SIG-M5 (cell line): Measurements from ENCODE around the gene FRMD6.
"Not testable (repeated sequence)": the region's sequence is repeated elsewhere in the genome, so short reads cannot be mapped to it uniquely, and the experiment has no call there.

ENCODE experiments used
- DNase-seq: peaks from one replicate; lab custom pipeline; 2025; lab: John Stamatoyannopoulos, UW

FRMD6 gene

GRCh38 chr14:51630987-51631386 is 20.7 kb upstream of the FRMD6 start:
- no peak for DNase-seq

GRCh38 chr14:51633298-51633697 is 18.4 kb upstream of the FRMD6 start:
- DNase-seq = not testable (repeated sequence)

- no peak for DNase-seq
Measured at GRCh38 chr14:51636109-51636508, 15.6 kb upstream of the FRMD6 start.

- no peak for DNase-seq
Measured at GRCh38 chr14:51638071-51638944, 13.4 kb upstream of the FRMD6 start.

- DNase-seq = no peak
Measured at GRCh38 chr14:51639668-51640316, 11.9 kb upstream of the FRMD6 start.

GRCh38 chr14:51643140-51643539 is 8.6 kb upstream of the FRMD6 start:
- no peak for DNase-seq

GRCh38 chr14:51644217-51644933 is 7.3 kb upstream of the FRMD6 start:
- no peak for DNase-seq

GRCh38 chr14:51648296-51648695 is 3.4 kb upstream of the FRMD6 start:
- no peak for DNase-seq

GRCh38 chr14:51650716-51651387 is 858 bp upstream of the FRMD6 start:
- DNase-seq = no peak

GRCh38 chr14:51652168-51653078 is 713 bp downstream of the FRMD6 start:
- DNase-seq = no peak

GRCh38 chr14:51653079-51653774 is 1.5 kb downstream of the FRMD6 start:
- no peak for DNase-seq

- DNase-seq = no peak
Measured at GRCh38 chr14:51653775-51654532, 2.2 kb downstream of the FRMD6 start.

- no peak for DNase-seq
Measured at GRCh38 chr14:51654533-51654845, 2.8 kb downstream of the FRMD6 start.

- no peak for DNase-seq
Measured at GRCh38 chr14:51657762-51658161, 6.1 kb downstream of the FRMD6 start.

- DNase-seq = no peak
Measured at GRCh38 chr14:51658441-51659173, 6.9 kb downstream of the FRMD6 start.

- no peak for DNase-seq
Measured at GRCh38 chr14:51660741-51661140, 9.0 kb downstream of the FRMD6 start.

- DNase-seq = no peak
Measured at GRCh38 chr14:51661504-51661903, 9.8 kb downstream of the FRMD6 start.

- DNase-seq = no peak
Measured at GRCh38 chr14:51663783-51664326, 12.1 kb downstream of the FRMD6 start.

GRCh38 chr14:51666070-51666469 is 14.4 kb downstream of the FRMD6 start:
- no peak for DNase-seq
